WERI-Rb-1 (cell line): Measurements from ENCODE around the gene PSMB2.

Experiments
- DNase-seq: peaks from one replicate; pipeline ENCODE4 v3.0.0-alpha.2; 2020
- H3K27ac ChIP-seq: fragments of 250-450 bp; sonication (Bioruptor Pico); 2 replicates; pipeline ENCODE4 v1.5.1; 2020; ENCODE audit warnings: mild to moderate bottlenecking, moderate library complexity
- H3K27me3 ChIP-seq: fragments of 250-450 bp; sonication (Bioruptor Pico); 2 replicates; pipeline ENCODE4 v1.5.1; 2021; ENCODE audit warnings: mild to moderate bottlenecking, low read depth, moderate library complexity; ENCODE audit not compliant: insufficient read depth, severe bottlenecking
- H3K36me3 ChIP-seq: fragments of 250-450 bp; sonication (Bioruptor Pico); 2 replicates; pipeline ENCODE4 v1.5.1; 2020; ENCODE audit warnings: mild to moderate bottlenecking, moderate library complexity
- H3K4me3 ChIP-seq: 2 replicates; pipeline ENCODE4 v1.5.1; 2011; ENCODE audit warnings: low read depth, mild to moderate bottlenecking, control low read depth, low read length
- H3K9me3 ChIP-seq: fragments of 250-450 bp; sonication (Bioruptor Pico); 2 replicates; pipeline ENCODE4 v1.5.1; 2021; ENCODE audit warnings: mild to moderate bottlenecking, moderate library complexity; ENCODE audit not compliant: severe bottlenecking
- TF ChIP-seq, protein P1 (sequence below): IDR thresholded peaks from 2 replicates; pipeline ENCODE4 v1.5.1; 2011; ENCODE audit warnings: low read depth, mild to moderate bottlenecking, control low read depth, inconsistent platforms, low read length

PSMB2 gene

DNA sequence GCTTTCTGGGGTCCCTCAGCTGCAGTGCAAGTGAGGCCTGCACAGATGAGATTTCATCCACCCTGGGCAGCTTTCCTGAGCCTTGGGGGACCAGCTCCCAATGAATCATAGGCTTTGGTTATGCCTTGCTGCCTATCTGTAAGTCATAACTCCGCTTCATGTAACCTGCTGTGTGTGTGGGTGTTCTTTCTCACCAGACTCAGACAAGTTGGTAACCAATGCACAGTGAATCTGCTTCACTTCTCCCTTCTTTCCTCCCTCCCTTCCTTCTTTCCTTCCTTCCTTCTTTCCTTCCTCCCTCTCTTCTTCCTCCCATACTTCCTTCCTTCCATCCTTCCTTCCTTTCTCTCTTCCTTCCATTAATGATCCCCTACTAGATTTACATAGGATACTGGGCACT, 34.4 kb upstream of the PSMB2 start:
- no peaks in the 10 kb centered on the region for H3K9me3 ChIP-seq
- H3K4me3 ChIP-seq = no peak overlapping the region
- TF ChIP-seq, protein P1, sequence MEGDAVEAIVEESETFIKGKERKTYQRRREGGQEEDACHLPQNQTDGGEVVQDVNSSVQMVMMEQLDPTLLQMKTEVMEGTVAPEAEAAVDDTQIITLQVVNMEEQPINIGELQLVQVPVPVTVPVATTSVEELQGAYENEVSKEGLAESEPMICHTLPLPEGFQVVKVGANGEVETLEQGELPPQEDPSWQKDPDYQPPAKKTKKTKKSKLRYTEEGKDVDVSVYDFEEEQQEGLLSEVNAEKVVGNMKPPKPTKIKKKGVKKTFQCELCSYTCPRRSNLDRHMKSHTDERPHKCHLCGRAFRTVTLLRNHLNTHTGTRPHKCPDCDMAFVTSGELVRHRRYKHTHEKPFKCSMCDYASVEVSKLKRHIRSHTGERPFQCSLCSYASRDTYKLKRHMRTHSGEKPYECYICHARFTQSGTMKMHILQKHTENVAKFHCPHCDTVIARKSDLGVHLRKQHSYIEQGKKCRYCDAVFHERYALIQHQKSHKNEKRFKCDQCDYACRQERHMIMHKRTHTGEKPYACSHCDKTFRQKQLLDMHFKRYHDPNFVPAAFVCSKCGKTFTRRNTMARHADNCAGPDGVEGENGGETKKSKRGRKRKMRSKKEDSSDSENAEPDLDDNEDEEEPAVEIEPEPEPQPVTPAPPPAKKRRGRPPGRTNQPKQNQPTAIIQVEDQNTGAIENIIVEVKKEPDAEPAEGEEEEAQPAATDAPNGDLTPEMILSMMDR = no peak
- DNase-seq = no peak
- no peaks in the 10 kb centered on the region for H3K27me3 ChIP-seq
- no peaks in the 10 kb centered on the region for H3K36me3 ChIP-seq
- no peak overlapping the region; the same call in 1 of the 2 replicates for H3K27ac ChIP-seq

- DNase-seq = no peak
- Histone ChIP-seq H3K27me3 (no peaks in the 10 kb centered on the region), H3K36me3 (no peaks in the 10 kb centered on the region), H3K9me3 (no peaks in the 10 kb centered on the region), H3K4me3 (no peak overlapping the region), H3K27ac (no peak overlapping the region)
- TF ChIP-seq, protein P1 = no peak
Observed at GRCh38 chr1:35674111-35674510, 32.8 kb upstream of the PSMB2 start.

- Histone ChIP-seq H3K4me3 (no peak overlapping the region), H3K27me3 (no peaks in the 10 kb centered on the region), H3K27ac (no peak overlapping the region), H3K9me3 (no peaks in the 10 kb centered on the region), H3K36me3 (no peaks in the 10 kb centered on the region)
- TF ChIP-seq, protein P1 = no peak
- no peak for DNase-seq
Observed at GRCh38 chr1:35672116-35672515, 30.8 kb upstream of the PSMB2 start.

DNA sequence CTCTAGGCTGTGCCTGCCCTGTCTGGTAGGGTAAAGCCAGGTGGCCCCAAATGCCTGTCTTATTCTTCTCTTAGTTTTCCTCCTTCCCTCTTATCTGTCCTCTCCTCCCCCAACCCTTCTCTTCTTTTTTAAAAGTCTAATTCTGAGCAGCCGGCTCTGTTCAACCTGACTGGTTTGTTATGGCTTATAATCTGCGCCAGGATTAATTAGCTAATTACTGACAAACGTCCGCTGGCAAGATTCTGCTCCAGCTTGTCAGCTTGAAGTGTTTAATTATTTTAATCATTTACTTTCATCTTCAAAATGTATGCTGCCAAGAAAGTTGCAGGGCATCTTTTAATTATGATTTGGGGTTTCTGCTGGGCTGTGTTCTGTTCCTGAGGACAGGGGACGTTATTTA, 27.2 kb upstream of the PSMB2 start:
- DNase-seq = peak; percentile 48
- Histone ChIP-seq H3K27ac (peak overlapping the region; percentile 72), H3K4me3 (no peak overlapping the region; the same call in 1 of the 2 replicates), H3K36me3 (no peaks in the 10 kb centered on the region), H3K9me3 (no peaks in the 10 kb centered on the region), H3K27me3 (no peaks in the 10 kb centered on the region)
- TF ChIP-seq, protein P1 = no peak

GRCh38 chr1:35666916-35667315, 25.6 kb upstream of the PSMB2 start:
- no peak for DNase-seq
- Histone ChIP-seq H3K27me3 (no peaks in the 10 kb centered on the region), H3K36me3 (no peaks in the 10 kb centered on the region), H3K4me3 (no peak overlapping the region), H3K9me3 (no peaks in the 10 kb centered on the region), H3K27ac (no peak overlapping the region)
- TF ChIP-seq, protein P1 = no peak

- H3K9me3 ChIP-seq = no peaks in the 10 kb centered on the region
- H3K27me3 ChIP-seq = no peaks in the 10 kb centered on the region
- DNase-seq = no peak
- TF ChIP-seq, protein P1 = no peak
- no peaks in the 10 kb centered on the region for H3K36me3 ChIP-seq
- no peak overlapping the region for H3K27ac ChIP-seq
- H3K4me3 ChIP-seq = no peak overlapping the region
Observed at GRCh38 chr1:35666216-35666615, 24.9 kb upstream of the PSMB2 start.
